ENCODE measurements around the gene MLNR. TPM values are rescaled to one million over a fixed set of nuclear protein-coding genes. Genes with fewer than 3 reads are reported as not detected.

MLNR gene
- total RNA-seq, 4 donors from 2014 or later = not detected

DNA sequence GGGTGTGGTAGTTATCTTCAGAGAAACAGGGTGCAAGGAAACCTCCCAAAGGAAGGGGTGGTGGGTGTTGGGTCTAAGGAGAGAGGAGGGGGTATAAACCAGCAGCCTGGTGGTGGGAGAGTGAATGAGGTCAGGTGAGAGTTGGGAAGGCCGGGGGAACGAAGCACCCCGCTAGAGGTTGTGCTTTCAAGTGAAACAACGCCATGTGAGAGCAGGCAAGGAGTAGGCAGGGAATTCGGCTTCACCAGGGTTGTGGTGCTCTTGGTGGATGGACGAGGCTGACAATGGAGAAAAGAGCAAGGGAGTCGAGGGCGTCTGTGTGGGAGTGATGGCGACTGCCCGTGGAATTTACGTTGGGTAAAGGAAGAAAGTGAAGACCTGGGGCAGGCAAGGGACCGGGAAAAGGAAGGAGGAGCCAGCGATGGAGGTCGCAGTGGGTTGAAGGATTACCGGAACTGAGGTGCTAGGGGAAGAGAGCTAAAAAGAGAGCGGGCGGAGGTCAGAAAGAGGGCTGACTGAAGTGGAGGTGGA lies 2.1 kb upstream of the MLNR start:
- TF ChIP-seq, protein P1, sequence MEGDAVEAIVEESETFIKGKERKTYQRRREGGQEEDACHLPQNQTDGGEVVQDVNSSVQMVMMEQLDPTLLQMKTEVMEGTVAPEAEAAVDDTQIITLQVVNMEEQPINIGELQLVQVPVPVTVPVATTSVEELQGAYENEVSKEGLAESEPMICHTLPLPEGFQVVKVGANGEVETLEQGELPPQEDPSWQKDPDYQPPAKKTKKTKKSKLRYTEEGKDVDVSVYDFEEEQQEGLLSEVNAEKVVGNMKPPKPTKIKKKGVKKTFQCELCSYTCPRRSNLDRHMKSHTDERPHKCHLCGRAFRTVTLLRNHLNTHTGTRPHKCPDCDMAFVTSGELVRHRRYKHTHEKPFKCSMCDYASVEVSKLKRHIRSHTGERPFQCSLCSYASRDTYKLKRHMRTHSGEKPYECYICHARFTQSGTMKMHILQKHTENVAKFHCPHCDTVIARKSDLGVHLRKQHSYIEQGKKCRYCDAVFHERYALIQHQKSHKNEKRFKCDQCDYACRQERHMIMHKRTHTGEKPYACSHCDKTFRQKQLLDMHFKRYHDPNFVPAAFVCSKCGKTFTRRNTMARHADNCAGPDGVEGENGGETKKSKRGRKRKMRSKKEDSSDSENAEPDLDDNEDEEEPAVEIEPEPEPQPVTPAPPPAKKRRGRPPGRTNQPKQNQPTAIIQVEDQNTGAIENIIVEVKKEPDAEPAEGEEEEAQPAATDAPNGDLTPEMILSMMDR (IDR thresholded peaks at IDR 0.05; ENCODE audit: low read depth) = no peak

DNA sequence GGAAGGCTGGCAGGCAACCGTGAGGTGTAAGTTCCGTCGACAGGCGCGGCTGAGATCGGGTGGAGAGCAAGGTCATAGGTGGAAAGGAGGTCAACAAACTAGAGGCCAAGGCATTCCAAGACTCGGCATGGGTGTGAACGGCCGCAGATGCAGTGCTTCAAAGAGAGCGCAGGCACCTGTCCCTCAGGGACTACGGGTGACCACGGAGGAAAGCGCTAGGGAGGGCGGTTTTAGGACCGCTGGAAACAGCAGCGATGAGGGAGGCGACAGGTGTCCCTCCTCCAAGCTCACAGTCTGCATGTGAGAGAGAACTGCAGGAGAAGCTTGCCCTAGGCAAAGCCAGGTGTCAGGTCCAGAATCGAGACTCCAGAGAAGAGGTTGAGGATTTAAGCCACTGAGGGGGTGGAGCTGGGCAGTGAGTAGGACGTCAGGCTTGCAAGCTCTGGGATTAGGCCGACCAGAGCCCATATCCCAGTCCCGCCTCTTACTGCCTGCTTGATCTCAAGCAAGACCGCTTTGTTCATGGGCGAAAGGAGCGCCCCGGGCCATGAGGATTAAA lies 1.6 kb upstream of the MLNR start:
- TF ChIP-seq, protein P1 (IDR thresholded peaks at IDR 0.05; ENCODE audit: low read depth) = no peak

DNA sequence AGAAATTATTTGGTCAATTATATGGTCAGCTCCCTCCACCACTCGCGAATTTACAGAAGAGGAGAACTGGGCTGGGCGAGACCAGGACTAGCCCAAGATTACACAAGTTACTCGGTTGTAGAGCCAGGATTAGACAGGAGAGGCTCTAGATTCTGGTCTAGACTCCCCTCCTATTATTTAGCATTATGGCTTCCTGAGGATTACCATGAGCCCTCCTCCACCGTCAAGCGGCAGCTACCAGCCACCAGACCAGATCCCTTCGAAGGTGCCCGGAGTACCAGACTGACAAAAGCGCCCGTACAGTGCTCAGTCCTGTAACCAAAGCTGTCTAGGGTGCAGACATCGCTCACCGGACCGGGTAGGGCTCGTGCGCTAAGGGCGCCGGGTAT lies 497 bp upstream of the MLNR start:
- TF ChIP-seq, protein P1 (IDR thresholded peaks at IDR 0.05; ENCODE audit: low read depth) = no peak

DNA sequence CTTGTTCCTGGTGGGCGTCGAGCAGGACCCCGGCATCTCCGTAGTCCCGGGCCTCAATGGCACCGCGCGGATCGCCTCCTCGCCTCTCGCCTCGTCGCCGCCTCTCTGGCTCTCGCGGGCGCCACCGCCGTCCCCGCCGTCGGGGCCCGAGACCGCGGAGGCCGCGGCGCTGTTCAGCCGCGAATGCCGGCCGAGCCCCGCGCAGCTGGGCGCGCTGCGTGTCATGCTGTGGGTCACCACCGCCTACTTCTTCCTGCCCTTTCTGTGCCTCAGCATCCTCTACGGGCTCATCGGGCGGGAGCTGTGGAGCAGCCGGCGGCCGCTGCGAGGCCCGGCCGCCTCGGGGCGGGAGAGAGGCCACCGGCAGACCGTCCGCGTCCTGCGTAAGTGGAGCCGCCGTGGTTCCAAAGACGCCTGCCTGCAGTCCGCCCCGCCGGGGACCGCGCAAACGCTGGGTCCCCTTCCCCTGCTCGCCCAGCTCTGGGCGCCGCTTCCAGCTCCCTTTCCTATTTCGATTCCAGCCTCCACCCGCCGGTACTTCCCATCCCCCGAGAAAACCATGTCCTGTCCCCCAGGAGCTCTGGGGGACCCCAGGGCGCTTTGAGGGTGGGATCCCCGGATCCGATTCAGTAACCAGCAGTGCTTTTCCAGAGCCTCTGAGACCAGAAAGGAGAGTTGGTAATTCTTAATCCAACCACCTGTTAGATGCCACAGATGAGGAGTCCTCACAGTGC lies 885 bp downstream of the MLNR start:
- TF ChIP-seq, protein P1 (IDR thresholded peaks at IDR 0.05; ENCODE audit: low read depth) = no peak

DNA sequence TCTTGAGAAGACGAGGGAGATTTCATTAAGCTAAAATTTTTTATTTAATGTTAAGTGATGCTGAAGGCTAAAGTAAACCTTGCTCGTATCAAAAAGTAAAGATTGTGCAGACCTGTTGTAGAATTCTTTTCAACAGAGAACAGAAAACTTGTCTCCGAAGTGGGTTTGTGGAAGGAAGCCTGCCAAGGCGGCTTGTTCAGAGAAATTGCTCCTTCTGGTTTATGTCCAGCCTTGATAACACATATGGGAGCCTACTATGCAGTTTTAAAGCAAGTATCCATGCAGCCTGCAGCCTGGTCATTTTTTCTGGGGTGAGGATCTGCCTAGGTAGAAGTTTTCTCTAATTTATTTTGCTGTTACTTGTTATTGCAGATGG lies 1.4 kb downstream of the MLNR start:
- TF ChIP-seq, protein P1 (IDR thresholded peaks at IDR 0.05; ENCODE audit: low read depth) = no peak

DNA sequence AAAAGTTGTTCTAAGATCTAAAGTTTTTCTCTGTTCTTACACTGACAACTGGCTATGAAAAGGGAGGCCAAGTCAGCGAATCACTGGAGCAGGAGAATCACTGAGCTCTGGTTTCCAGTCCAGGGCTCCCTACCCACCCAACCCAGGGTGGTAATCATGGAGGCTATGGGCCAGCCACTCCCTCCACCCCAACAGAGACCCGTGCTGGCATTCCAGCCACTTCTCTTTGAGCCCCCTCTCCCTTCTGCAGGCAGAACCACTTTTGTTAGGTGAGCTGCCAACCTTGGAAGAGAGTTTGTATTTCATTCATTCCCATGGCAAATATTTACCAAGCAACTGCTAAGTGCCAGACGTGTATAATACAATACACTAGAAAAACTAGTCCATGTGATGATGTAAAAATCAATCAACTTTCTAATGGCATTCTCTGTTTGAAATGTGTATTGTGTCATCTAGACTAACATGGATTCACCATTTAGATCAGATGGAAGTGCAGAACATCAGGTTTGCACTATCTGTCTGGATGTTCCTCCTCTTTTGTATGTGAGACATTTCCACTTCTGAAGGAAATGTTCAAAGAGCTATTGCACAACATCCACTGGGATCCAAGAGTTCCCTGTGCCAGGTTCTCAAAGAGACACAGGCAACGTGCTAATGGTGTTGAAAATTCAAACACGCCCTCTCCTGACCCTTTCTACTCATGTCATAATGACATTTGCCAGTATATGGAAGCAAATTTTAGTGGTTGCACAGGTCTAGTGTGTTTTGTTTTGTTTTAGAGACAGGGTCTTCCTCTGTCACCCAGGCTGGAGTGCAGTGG lies 5.3 kb downstream of the MLNR start:
- TF ChIP-seq, protein P1 (IDR thresholded peaks at IDR 0.05; ENCODE audit: low read depth) = no peak

DNA sequence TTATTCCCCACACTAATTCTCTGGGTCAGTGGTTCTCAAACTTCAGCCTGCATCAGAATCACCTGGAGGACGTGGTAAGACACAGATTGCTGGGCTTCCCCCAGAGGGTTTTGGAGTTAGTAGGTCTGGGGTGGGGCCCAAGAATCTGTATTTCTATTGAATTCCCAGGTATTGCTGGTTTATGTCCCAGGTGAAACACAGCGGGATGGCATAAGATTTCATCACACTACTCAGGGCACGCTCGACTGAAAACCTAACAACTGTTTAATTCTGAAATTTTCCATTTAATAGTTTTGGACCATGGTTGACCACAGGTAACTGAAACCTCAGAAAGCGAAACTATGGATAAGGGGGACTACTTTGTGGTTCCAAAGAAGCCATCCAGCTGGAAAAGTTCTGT lies 6.5 kb downstream of the MLNR start:
- TF ChIP-seq, protein P1 (IDR thresholded peaks at IDR 0.05; ENCODE audit: low read depth) = no peak
